Vagina (tissue), 2 donors: ENCODE measurements around the gene SLC12A3. TPM values are rescaled to one million over a fixed set of nuclear protein-coding genes. Genes with fewer than 3 reads are reported as not detected.

ENCODE experiments used
- DNase-seq, 2 donors: peaks; one replicate each; pipeline ENCODE4 v3.0.0-alpha.2; 2017; ENCODE audit errors: extremely low spot score in 2 of 2
- H3K27ac ChIP-seq: fragments of 200-600 bp; sonication (generic); one replicate; pipeline ENCODE4 v1.5.1; 2019
- H3K27me3 ChIP-seq: fragments of 200-600 bp; sonication (generic); one replicate; pipeline ENCODE4 v1.5.1; 2019
- H3K36me3 ChIP-seq, 2 donors: fragments of 200-600 bp; sonication (generic); one replicate each; pipeline ENCODE4 v1.5.1; 2017 to 2019
- H3K4me1 ChIP-seq: fragments of 200-600 bp; sonication (generic); one replicate; pipeline ENCODE4 v1.5.1; 2019
- H3K4me3 ChIP-seq, 2 donors: fragments of 200-600 bp; sonication (generic); 1 replicate in 1 of 2; 2 replicates in 1 of 2; pipeline ENCODE4 v1.5.1; 2016 to 2019
- H3K9me3 ChIP-seq: fragments of 200-600 bp; sonication (generic); one replicate; pipeline ENCODE4 v1.5.1; 2019
- POLR2A ChIP-seq, 2 donors: fragments of 450-650 bp; IDR thresholded peaks; one replicate each; pipeline ENCODE4 v1.6.1; 2017; ENCODE audit warnings: antibody characterized with exemption in 2 of 2, mild to moderate bottlenecking in 2 of 2, moderate library complexity in 2 of 2
- POLR2AphosphoS5 ChIP-seq, 2 donors: sonication (generic); formaldehyde crosslinking; IDR thresholded peaks; one replicate each; pipeline ENCODE4 v1.9.0; 2017; ENCODE audit warnings: antibody characterized with exemption in 2 of 2, mild to moderate bottlenecking in 2 of 2, low read depth in 1 of 2; ENCODE audit not compliant: insufficient read depth in 1 of 2
- intact Hi-C: fragments of 100-400 bp; cut with DNase I; formaldehyde crosslinking; loops from one replicate; pipeline ENCODE4 v1.15.1; 2023
- total RNA-seq: library from RNA; depleted of rRNA; stranded (reverse); fragments of >200 nt; gene quantifications from one replicate; pipeline ENCODE4 v1.2.3, GENCODE V29; 2016
- TF ChIP-seq, protein P1 (sequence below), 3 experiments: fragments of 450-650 bp in 2 of 3; fragments of 200-600 bp in 1 of 3; sonication (generic) in 1 of 3; IDR thresholded peaks; one replicate each; pipeline ENCODE4 v1.5.1; 2017 to 2019; ENCODE audit warnings: antibody characterized with exemption in 3 of 3, mild to moderate bottlenecking in 2 of 3, moderate library complexity in 2 of 3

SLC12A3 gene
- total RNA-seq, 1 donor from 2014 or later: not detected

- TF ChIP-seq, protein P1, sequence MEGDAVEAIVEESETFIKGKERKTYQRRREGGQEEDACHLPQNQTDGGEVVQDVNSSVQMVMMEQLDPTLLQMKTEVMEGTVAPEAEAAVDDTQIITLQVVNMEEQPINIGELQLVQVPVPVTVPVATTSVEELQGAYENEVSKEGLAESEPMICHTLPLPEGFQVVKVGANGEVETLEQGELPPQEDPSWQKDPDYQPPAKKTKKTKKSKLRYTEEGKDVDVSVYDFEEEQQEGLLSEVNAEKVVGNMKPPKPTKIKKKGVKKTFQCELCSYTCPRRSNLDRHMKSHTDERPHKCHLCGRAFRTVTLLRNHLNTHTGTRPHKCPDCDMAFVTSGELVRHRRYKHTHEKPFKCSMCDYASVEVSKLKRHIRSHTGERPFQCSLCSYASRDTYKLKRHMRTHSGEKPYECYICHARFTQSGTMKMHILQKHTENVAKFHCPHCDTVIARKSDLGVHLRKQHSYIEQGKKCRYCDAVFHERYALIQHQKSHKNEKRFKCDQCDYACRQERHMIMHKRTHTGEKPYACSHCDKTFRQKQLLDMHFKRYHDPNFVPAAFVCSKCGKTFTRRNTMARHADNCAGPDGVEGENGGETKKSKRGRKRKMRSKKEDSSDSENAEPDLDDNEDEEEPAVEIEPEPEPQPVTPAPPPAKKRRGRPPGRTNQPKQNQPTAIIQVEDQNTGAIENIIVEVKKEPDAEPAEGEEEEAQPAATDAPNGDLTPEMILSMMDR (IDR thresholded peaks at IDR 0.05): no peak
- TF ChIP-seq POLR2A (IDR thresholded peaks at IDR 0.05): no peak
- no peak for TF ChIP-seq POLR2AphosphoS5 (IDR thresholded peaks at IDR 0.05; ENCODE audit: insufficient read depth in 1 of 2, low read depth in 1 of 2)
Observed at GRCh38 chr16:56916571-56917403, 51.8 kb downstream of the SLC12A3 start.

DNA sequence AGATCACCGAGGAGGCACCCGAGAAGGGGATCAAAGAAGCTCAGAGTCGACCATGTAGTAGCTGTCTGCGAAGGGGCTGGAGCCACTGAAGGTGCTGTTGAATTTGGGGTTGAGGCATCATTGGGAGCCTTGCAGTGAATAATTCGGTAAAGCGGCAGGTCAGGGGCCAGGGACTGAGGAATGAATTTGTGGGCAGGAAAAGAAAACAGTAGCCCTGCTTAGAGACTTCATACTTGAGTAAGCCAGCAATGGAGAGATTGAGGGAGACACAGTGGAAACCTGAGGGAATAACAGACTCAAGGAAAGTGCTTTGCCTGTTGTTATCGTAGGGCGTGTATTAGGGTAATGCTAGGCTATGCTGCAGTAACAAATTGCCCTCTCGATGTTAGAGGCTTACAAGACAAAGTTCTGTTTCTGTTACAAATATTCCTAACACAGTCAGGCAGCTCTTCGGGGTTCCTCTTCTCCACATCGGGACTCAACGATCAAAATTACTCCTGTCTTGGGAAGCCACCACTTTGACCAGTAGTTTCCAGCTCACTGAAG lies 53.5 kb downstream of the SLC12A3 start:
- H3K36me3 ChIP-seq: no peaks in the 10 kb centered on the region
- H3K27me3 ChIP-seq: no peaks in the 10 kb centered on the region
- intact Hi-C loops: no loop called here
- TF ChIP-seq POLR2AphosphoS5 (IDR thresholded peaks at IDR 0.05; ENCODE audit: insufficient read depth in 1 of 2, low read depth in 1 of 2): no peak
- TF ChIP-seq, protein P1 (IDR thresholded peaks at IDR 0.05): no peak
- no peak for TF ChIP-seq POLR2A (IDR thresholded peaks at IDR 0.05)
- DNase-seq: no peak
- H3K4me1 ChIP-seq: peaks cover 27% of the 10 kb centered on the region
- no peak overlapping the region for H3K4me3 ChIP-seq
- no peaks in the 10 kb centered on the region for H3K9me3 ChIP-seq
- H3K27ac ChIP-seq: no peak overlapping the region

More at GRCh38 chr16:56916571-56917403, 51.8 kb downstream of the SLC12A3 start:
- no peak for DNase-seq
- H3K4me1 ChIP-seq: peaks cover 44% of the 10 kb centered on the region
- peak overlapping the region; percentile 73 for H3K27ac ChIP-seq
- H3K27me3 ChIP-seq: no peaks in the 10 kb centered on the region
- H3K9me3 ChIP-seq: no peaks in the 10 kb centered on the region
- intact Hi-C loops: no loop called here
- no peaks in the 10 kb centered on the region for H3K36me3 ChIP-seq
- no peak overlapping the region for H3K4me3 ChIP-seq

- H3K27ac ChIP-seq: no peak overlapping the region
- TF ChIP-seq, protein P1 (IDR thresholded peaks at IDR 0.05): no peak
- TF ChIP-seq POLR2AphosphoS5 (IDR thresholded peaks at IDR 0.05; ENCODE audit: insufficient read depth in 1 of 2, low read depth in 1 of 2) (peak in 1 of 2 donors; percentile 64), POLR2A (IDR thresholded peaks at IDR 0.05) (no peak)
- no peaks in the 10 kb centered on the region for H3K27me3 ChIP-seq
- H3K36me3 ChIP-seq: no peaks in the 10 kb centered on the region
- peaks cover 23% of the 10 kb centered on the region for H3K4me1 ChIP-seq
- intact Hi-C loops: no loop called here
- no peak for DNase-seq
- H3K9me3 ChIP-seq: no peaks in the 10 kb centered on the region
- no peak overlapping the region for H3K4me3 ChIP-seq
Observed at GRCh38 chr16:56919099-56919800, 54.2 kb downstream of the SLC12A3 start.

- Histone ChIP-seq H3K27ac (no peak overlapping the region), H3K4me3 (no peak overlapping the region), H3K36me3 (no peaks in the 10 kb centered on the region), H3K9me3 (no peaks in the 10 kb centered on the region), H3K27me3 (no peaks in the 10 kb centered on the region), H3K4me1 (peaks cover 15% of the 10 kb centered on the region)
- DNase-seq: no peak
- TF ChIP-seq, protein P1 (IDR thresholded peaks at IDR 0.05): no peak
- no peak for TF ChIP-seq POLR2A (IDR thresholded peaks at IDR 0.05)
- no peak for TF ChIP-seq POLR2AphosphoS5 (IDR thresholded peaks at IDR 0.05; ENCODE audit: insufficient read depth in 1 of 2, low read depth in 1 of 2)
- intact Hi-C loops: loop anchor here (5.0 kb wide), 1 partner anchor 576 kb away; no protein-coding TSS in a partner anchor
Observed at GRCh38 chr16:56921571-56921970, 56.6 kb downstream of the SLC12A3 start.
